Ishikawa (cell line): Measurements from ENCODE around the gene CYP24A1.

Experiments
- CREB1 ChIP-seq: IDR thresholded peaks from 2 replicates; pipeline ENCODE4 v1.6.1; 2012; ENCODE audit warnings: low read depth
- EGR1 ChIP-seq: IDR thresholded peaks from 2 replicates; pipeline ENCODE4 v1.6.1; 2012
- EP300 ChIP-seq: IDR thresholded peaks from 2 replicates; pipeline ENCODE4 v1.6.1; 2012; ENCODE audit warnings: borderline replicate concordance
- TAF1 ChIP-seq: IDR thresholded peaks from 2 replicates; pipeline ENCODE4 v1.6.1; 2012; ENCODE audit warnings: low read depth, mild to moderate bottlenecking
- TF ChIP-seq, protein P1 (sequence below): IDR thresholded peaks from 2 replicates; pipeline ENCODE4 v1.6.1; 2012

GRCh38 chr20:54148947-54149764, 24.6 kb downstream of the CYP24A1 start:
- TF ChIP-seq EP300 (no peak), TAF1 (no peak), EGR1 (no peak), CREB1 (no peak)
- TF ChIP-seq, protein P1, sequence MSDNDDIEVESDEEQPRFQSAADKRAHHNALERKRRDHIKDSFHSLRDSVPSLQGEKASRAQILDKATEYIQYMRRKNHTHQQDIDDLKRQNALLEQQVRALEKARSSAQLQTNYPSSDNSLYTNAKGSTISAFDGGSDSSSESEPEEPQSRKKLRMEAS, result no peak
